MCF 10A (cell line): ENCODE data around the gene BCL7A. TPM values are rescaled to one million over a fixed set of nuclear protein-coding genes. Genes with fewer than 3 reads are reported as not detected.

Source experiments
- BruUV-seq: library from RNA; stranded (reverse); fragments of 400-500 nt; replicated peaks from 2 replicates; lab custom pipeline; 2021; lab: Mats Ljungman, UMichigan
- CTCF ChIA-PET: fragments of 300-600 bp; sonication (Branson Sonifier 250); formaldehyde crosslinking; extraction: SDS; loops from one replicate; lab custom pipeline; 2021; ENCODE audit warnings: antibody characterized with exemption, inconsistent platforms; lab: Yijun Ruan, JAX
- POLR2A ChIA-PET: fragments of 300-600, 350-650 bp; sonication (Branson Sonifier 250); formaldehyde crosslinking; extraction: SDS; loops from one replicate; lab custom pipeline; 2020; ENCODE audit warnings: antibody characterized with exemption, inconsistent platforms; lab: Yijun Ruan, JAX
- DNase-seq: peaks from one replicate; pipeline ENCODE4 v3.0.0-alpha.2; 2018; ENCODE audit not compliant: unreplicated experiment
- H3K27ac Mint-ChIP-seq: one replicate; pipeline ENCODE4 v1.8.0; 2022; ENCODE audit warnings: mild to moderate bottlenecking, low read depth, mixed read lengths; ENCODE audit not compliant: unreplicated experiment
- H3K27me3 Mint-ChIP-seq: one replicate; pipeline ENCODE4 v1.8.0; 2022; ENCODE audit warnings: mixed read lengths; ENCODE audit not compliant: insufficient read depth, unreplicated experiment
- H3K36me3 Mint-ChIP-seq: one replicate; pipeline ENCODE4 v1.8.0; 2022; ENCODE audit warnings: mild to moderate bottlenecking, moderate library complexity, mixed read lengths; ENCODE audit not compliant: insufficient read depth, unreplicated experiment
- H3K4me1 Mint-ChIP-seq: one replicate; pipeline ENCODE4 v1.8.0; 2022; ENCODE audit warnings: mixed read lengths; ENCODE audit not compliant: insufficient read depth, unreplicated experiment
- H3K4me3 Mint-ChIP-seq: one replicate; pipeline ENCODE4 v1.8.0; 2022; ENCODE audit warnings: mild to moderate bottlenecking, moderate library complexity, mixed read lengths; ENCODE audit not compliant: unreplicated experiment
- H3K9me3 Mint-ChIP-seq: one replicate; pipeline ENCODE4 v1.8.0; 2022; ENCODE audit warnings: mixed read lengths; ENCODE audit not compliant: unreplicated experiment
- CTCF ChIP-seq: fragments of 200-600 bp; IDR thresholded peaks from one replicate; pipeline ENCODE4 v1.8.0; 2022; ENCODE audit warnings: antibody characterized with exemption, mild to moderate bottlenecking; ENCODE audit not compliant: unreplicated experiment
- intact Hi-C: fragments of 100-400 bp; cut with micrococcal nuclease; formaldehyde crosslinking; loops from 2 replicates; pipeline ENCODE4 v1.14.1; 2022
- total RNA-seq: library from RNA; stranded (reverse); gene quantifications from 2 replicates; pipeline ENCODE4 v1.2.3, GENCODE V29; 2022

The BCL7A gene
- total RNA-seq, 1 experiment from 2014 or later, result 18.1 TPM

GRCh38 chr12:122099280-122099749 is 77.6 kb downstream of the BCL7A start:
- no peak for TF ChIP-seq CTCF
- Mint-ChIP-seq H3K27me3 (no peaks in the 10 kb centered on the region), H3K9me3 (no peaks in the 10 kb centered on the region), H3K4me3 (no peak overlapping the region), H3K36me3 (no peaks in the 10 kb centered on the region), H3K4me1 (peaks cover 39% of the 10 kb centered on the region), H3K27ac (no peak overlapping the region)
- intact Hi-C loops, result no loop called here
- no peak for DNase-seq
- ChIA-PET POLR2A (interaction anchor here (0.6 to 8.4 kb wide), 3 partner anchors 9 to 51 kb away, joined by 3 to 206 read pairs (median 179); partner anchors contain the start of gene MLXIP), CTCF (interaction anchor here (0.7 to 6.4 kb wide), 2 partner anchors 24 to 113 kb away, joined by 3 to 40 read pairs; no protein-coding TSS in a partner anchor)
- no TSS peak for BruUV-seq

- no peak for DNase-seq
- Mint-ChIP-seq H3K4me3 (no peak overlapping the region), H3K4me1 (peaks cover 39% of the 10 kb centered on the region), H3K9me3 (no peaks in the 10 kb centered on the region), H3K27ac (no peak overlapping the region), H3K36me3 (no peaks in the 10 kb centered on the region), H3K27me3 (no peaks in the 10 kb centered on the region)
- intact Hi-C loops, result no loop called here
- no TSS peak for BruUV-seq
- no peak for TF ChIP-seq CTCF
- ChIA-PET POLR2A (interaction anchor here (0.6 to 8.4 kb wide), 5 partner anchors 9 to 211 kb away, joined by 3 to 206 read pairs (median 4); partner anchors contain the start of genes MLXIP and PSMD9), CTCF (interaction anchor here (0.6 to 6.4 kb wide), 5 partner anchors 17 to 114 kb away, joined by 3 to 40 read pairs (median 3); no protein-coding TSS in a partner anchor)
These were observed 78.2 kb downstream of the BCL7A start for GRCh38 chr12:122099856-122100255.

GRCh38 chr12:122100568-122100967 is 78.9 kb downstream of the BCL7A start:
- no peak for TF ChIP-seq CTCF
- H3K4me1 Mint-ChIP-seq, result peaks cover 39% of the 10 kb centered on the region
- DNase-seq, result no peak
- no peaks in the 10 kb centered on the region for H3K36me3 Mint-ChIP-seq
- no peaks in the 10 kb centered on the region for H3K9me3 Mint-ChIP-seq
- ChIA-PET CTCF (interaction anchor here (0.6 to 6.4 kb wide), 5 partner anchors 18 to 258 kb away, joined by 3 to 40 read pairs (median 4); no protein-coding TSS in a partner anchor), POLR2A (interaction anchor here (0.6 to 8.4 kb wide), 4 partner anchors 8 to 86 kb away, joined by 3 to 206 read pairs (median 92); partner anchors contain the start of gene MLXIP)
- no TSS peak for BruUV-seq
- intact Hi-C loops, result no loop called here
- no peak overlapping the region for H3K4me3 Mint-ChIP-seq
- no peak overlapping the region for H3K27ac Mint-ChIP-seq
- H3K27me3 Mint-ChIP-seq, result no peaks in the 10 kb centered on the region

GRCh38 chr12:122102331-122102730 is 80.6 kb downstream of the BCL7A start:
- Mint-ChIP-seq H3K9me3 (no peaks in the 10 kb centered on the region), H3K4me3 (no peak overlapping the region), H3K27ac (no peak overlapping the region), H3K27me3 (no peaks in the 10 kb centered on the region), H3K4me1 (peaks cover 41% of the 10 kb centered on the region), H3K36me3 (no peaks in the 10 kb centered on the region)
- BruUV-seq, result no TSS peak
- DNase-seq, result no peak
- TF ChIP-seq CTCF, result no peak
- CTCF ChIA-PET, result no interaction called here
- intact Hi-C loops, result no loop called here
- POLR2A ChIA-PET, result interaction anchor here (1.1 to 8.4 kb wide), 3 partner anchors 6 to 22 kb away, joined by 3 to 179 read pairs (median 9); no protein-coding TSS in a partner anchor
